Stimulated activated CD8-positive, alpha-beta memory T cell treated with anti-CD3 and anti-CD28 coated beads, Interleukin-15, amount 100 ng/mL, for 48 hours (primary cell): ENCODE data around the gene BRD4.

Experiments used
- DNase-seq, 2 donors: peaks; one replicate each; pipeline ENCODE4 v3.0.0-alpha.2; 2020; ENCODE audit warnings: low read depth in 2 of 2

The BRD4 gene

GRCh38 chr19:15313649-15314279, 18.6 kb downstream of the BRD4 start:
- DNase-seq, result no peak

GRCh38 chr19:15307169-15307568, 25.2 kb downstream of the BRD4 start:
- DNase-seq, result no peak

- no peak for DNase-seq
These were observed 26.6 kb downstream of the BRD4 start for GRCh38 chr19:15305582-15306334.

GRCh38 chr19:15304140-15304705, 28.1 kb downstream of the BRD4 start:
- peak in 1 of 2 donors; percentile 47 for DNase-seq

- no peak for DNase-seq
These were observed 29.1 kb downstream of the BRD4 start for GRCh38 chr19:15303105-15303780.

GRCh38 chr19:15300533-15301197, 31.7 kb downstream of the BRD4 start:
- DNase-seq, result no peak

- no peak for DNase-seq
These were observed 32.5 kb downstream of the BRD4 start for GRCh38 chr19:15299568-15300409.

- DNase-seq, result no peak
These were observed 33.3 kb downstream of the BRD4 start for GRCh38 chr19:15298847-15299567.

GRCh38 chr19:15297416-15298224, 34.7 kb downstream of the BRD4 start:
- DNase-seq, result no peak

GRCh38 chr19:15296841-15297415, 35.4 kb downstream of the BRD4 start:
- no peak for DNase-seq

- DNase-seq, result no peak
These were observed 36.0 kb downstream of the BRD4 start for GRCh38 chr19:15296353-15296752.

GRCh38 chr19:15294561-15294990, 37.8 kb downstream of the BRD4 start:
- no peak for DNase-seq

GRCh38 chr19:15293781-15294491, 38.4 kb downstream of the BRD4 start:
- DNase-seq, result no peak

- no peak for DNase-seq
These were observed 39.3 kb downstream of the BRD4 start for GRCh38 chr19:15292847-15293582.

- no peak for DNase-seq
These were observed 40.2 kb downstream of the BRD4 start for GRCh38 chr19:15292140-15292539.

- DNase-seq, result no peak
These were observed 40.8 kb downstream of the BRD4 start for GRCh38 chr19:15291548-15292021.

GRCh38 chr19:15291089-15291488, 41.2 kb downstream of the BRD4 start:
- DNase-seq, result no peak

GRCh38 chr19:15290166-15290565, 42.2 kb downstream of the BRD4 start:
- DNase-seq, result no peak
